Body of pancreas (tissue), 4 donors: ENCODE measurements around the gene FGR. TPM values are rescaled to one million over a fixed set of nuclear protein-coding genes. Genes with fewer than 3 reads are reported as not detected.

Experiments used
- ATAC-seq: fragments of 150-250 bp; one replicate; pipeline ENCODE4 v1.9.1; 2016
- DNase-seq, 4 donors: peaks; one replicate each; pipeline ENCODE4 v3.0.0-alpha.2; 2019
- H3K27ac ChIP-seq, 4 donors: fragments of 200-600 bp; sonication (generic); 1 replicate in 3 of 4; 2 replicates in 1 of 4; pipeline versions ENCODE4 v1.5.1 to v1.6.1; 2016 to 2019; ENCODE audit warnings: mild to moderate bottlenecking in 1 of 4, mixed read lengths in 1 of 4, moderate library complexity in 1 of 4
- H3K27me3 ChIP-seq, 2 donors: fragments of 200-600 bp; sonication (generic); one replicate each; pipeline ENCODE4 v1.6.0; 2016; ENCODE audit warnings: mild to moderate bottlenecking in 1 of 2
- H3K36me3 ChIP-seq, 2 donors: fragments of 200-600 bp; sonication (generic); replicated peaks in 1 of 2; 2 replicates each; pipeline ENCODE4 v1.5.1; 2016; ENCODE audit warnings: low read depth in 2 of 2; ENCODE audit not compliant: insufficient read depth in 1 of 2
- H3K4me1 ChIP-seq: fragments of 200-600 bp; sonication (generic); one replicate; pipeline ENCODE4 v1.6.0; 2016
- H3K4me3 ChIP-seq, 2 donors: fragments of 200-600 bp; sonication (generic); 1 replicate in 1 of 2; 2 replicates in 1 of 2; pipeline ENCODE4 v1.5.1; 2016 to 2019
- H3K9me3 ChIP-seq, 3 donors: fragments of 200-600 bp; sonication (generic); 1 replicate in 2 of 3; 2 replicates in 1 of 3; pipeline ENCODE4 v1.5.1; 2016
- CTCF ChIP-seq, 7 experiments: fragments of 450-650 bp in 4 of 7; fragments of 200-600 bp in 3 of 7; sonication (generic) in 3 of 7; IDR thresholded peaks; one replicate each; pipeline ENCODE4 v1.5.1; 2016 to 2019; ENCODE audit warnings: antibody characterized with exemption in 7 of 7
- POLR2A ChIP-seq, 3 donors: fragments of 450-650 bp; IDR thresholded peaks; one replicate each; pipeline ENCODE4 v1.6.1; 2016; ENCODE audit warnings: antibody characterized with exemption in 3 of 3, mild to moderate bottlenecking in 2 of 3
- WGBS, 2 donors: methylation state at CpG; one replicate each; pipeline ENCODE4 v1.1.5; 2017; 5-methylcytosine and 5-hydroxymethylcytosine counted together
- intact Hi-C: fragments of 100-400 bp; cut with DNase I; formaldehyde crosslinking; loops from one replicate; pipeline ENCODE4 v1.15.1; 2023
- total RNA-seq, 2 donors: library from RNA; depleted of rRNA; stranded (reverse); fragments of >200 nt; gene quantifications; one replicate each; pipeline ENCODE4 v1.1.0, GENCODE V29; 2016

FGR gene
- total RNA-seq, 2 donors from 2014 or later = 3.0 to 5.4 TPM

GRCh38 chr1:27603681-27604578 is 31.1 kb downstream of the FGR start, which contains the start of gene AHDC1:
AHDC1 (minus strand) TSS chr1:27604144; CDS start chr1:27552115, 52,029 bp downstream.
- peak within 1 kb of the TSS; percentile 81 to 93 (median 88) for H3K27ac ChIP-seq
- H3K27me3 ChIP-seq = no peaks in the 10 kb centered on the region
- no peaks in the 10 kb centered on the region for H3K36me3 ChIP-seq
- WGBS, 2 donors = 1% methylated on average over 31 to 68 of the region's 74 CpGs
- peak; percentile 83 for ATAC-seq
- intact Hi-C loops = no loop called here
- DNase-seq = peak; percentile 91 to 93 (median 93)
- peak within 1 kb of the TSS; percentile 57 to 68 for H3K4me3 ChIP-seq
- peaks cover 38% of the 10 kb centered on the region for H3K4me1 ChIP-seq
- H3K9me3 ChIP-seq = no peaks in the 10 kb centered on the region
- TF ChIP-seq POLR2A (IDR thresholded peaks at IDR 0.05) (peak; percentile 85 to 94 (median 89)), CTCF (IDR thresholded peaks at IDR 0.05) (peak in 4 of 7 experiments; percentile 15 to 45 (median 32))

GRCh38 chr1:27603309-27603680 is 31.7 kb downstream of the FGR start:
- peaks cover 44% of the 10 kb centered on the region for H3K4me1 ChIP-seq
- DNase-seq = peak in 3 of 4 donors; percentile 43 to 48 (median 46)

GRCh38 chr1:27602462-27603308 is 32.3 kb downstream of the FGR start:
- intact Hi-C loops = no loop called here
- H3K9me3 ChIP-seq = no peaks in the 10 kb centered on the region
- H3K27ac ChIP-seq = peak overlapping the region; percentile 81 to 93 (median 88)
- no peaks in the 10 kb centered on the region for H3K27me3 ChIP-seq
- DNase-seq (peak; percentile 69 to 78 (median 72)), ATAC-seq (peak; percentile 36)
- peak overlapping the region; percentile 57 to 68 for H3K4me3 ChIP-seq
- peaks cover 50% of the 10 kb centered on the region for H3K4me1 ChIP-seq
- TF ChIP-seq POLR2A (IDR thresholded peaks at IDR 0.05) = no peak
- no peak for TF ChIP-seq CTCF (IDR thresholded peaks at IDR 0.05)
- no peaks in the 10 kb centered on the region for H3K36me3 ChIP-seq
- WGBS, 2 donors = 3 to 5% methylated on average over 17 to 36 of the region's 54 CpGs

More at GRCh38 chr1:27603309-27603680, 31.7 kb downstream of the FGR start:
- intact Hi-C loops = no loop called here
- H3K27ac ChIP-seq = peak overlapping the region; percentile 81 to 93 (median 88)
- ATAC-seq = no peak
- no peaks in the 10 kb centered on the region for H3K36me3 ChIP-seq
- H3K9me3 ChIP-seq = no peaks in the 10 kb centered on the region
- 0 to 1% methylated on average over 14 to 43 of the region's 43 CpGs for WGBS, 2 donors
- H3K4me3 ChIP-seq = peak overlapping the region; percentile 57 to 68
- TF ChIP-seq CTCF (IDR thresholded peaks at IDR 0.05) = no peak
- TF ChIP-seq POLR2A (IDR thresholded peaks at IDR 0.05) = peak in 1 of 3 donors; percentile 11
- H3K27me3 ChIP-seq = no peaks in the 10 kb centered on the region

DNA sequence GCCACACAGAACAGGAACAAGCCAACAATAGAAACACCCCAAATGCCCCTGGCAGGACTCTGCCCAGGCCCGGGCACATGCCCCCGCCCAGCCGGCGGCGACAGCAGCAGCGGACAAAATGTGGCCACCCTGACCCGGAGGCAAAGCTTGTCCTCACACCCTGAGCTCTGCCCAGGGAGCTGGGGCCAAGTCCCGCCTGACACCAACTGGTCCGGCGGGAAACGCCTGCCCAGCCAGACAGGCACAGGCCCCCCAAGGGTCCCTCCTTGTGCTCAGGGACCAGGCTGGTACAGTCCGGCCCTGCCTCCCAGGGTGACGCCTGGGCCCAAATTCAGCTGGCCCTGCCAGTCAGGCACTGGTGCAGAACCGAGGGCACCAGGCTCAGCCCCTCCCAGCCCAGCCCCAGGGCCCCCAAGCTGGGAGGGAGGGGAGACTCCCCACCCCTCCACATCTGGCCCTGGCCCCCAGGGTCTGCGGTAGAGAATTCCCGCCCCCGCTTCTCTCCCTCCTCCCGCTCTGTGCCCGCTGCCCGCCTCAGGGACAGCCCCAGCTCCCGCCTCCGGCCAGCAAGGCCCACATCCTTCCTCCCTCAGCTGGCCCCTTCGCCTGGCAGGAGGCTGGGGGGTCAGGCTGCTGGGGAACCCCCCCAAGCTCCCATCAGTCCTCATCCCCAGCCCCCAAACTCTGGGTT is 33.1 kb downstream of the FGR start:
- Histone ChIP-seq H3K4me1 (peaks cover 50% of the 10 kb centered on the region), H3K36me3 (no peaks in the 10 kb centered on the region), H3K4me3 (peak overlapping the region in 1 of 2 donors; percentile 68), H3K27me3 (no peaks in the 10 kb centered on the region), H3K27ac (peak overlapping the region; percentile 81 to 93 (median 88)), H3K9me3 (no peaks in the 10 kb centered on the region)
- DNase-seq (peak; percentile 41 to 74 (median 54)), ATAC-seq (peak; percentile 9)
- peak in 2 of 3 donors; percentile 16 to 25 for TF ChIP-seq POLR2A (IDR thresholded peaks at IDR 0.05)
- TF ChIP-seq CTCF (IDR thresholded peaks at IDR 0.05) = no peak
- 5 to 7% methylated on average over 4 to 19 of the region's 23 CpGs for WGBS, 2 donors
- intact Hi-C loops = no loop called here
